Fibroblast of the conjunctiva (primary cell): ENCODE measurements around the gene PNLIPRP2.

Experiments used
- DNase-seq: peaks from one replicate; pipeline ENCODE4 v3.0.0-alpha.2; 2010; ENCODE audit warnings: low read depth

PNLIPRP2 gene

DNA sequence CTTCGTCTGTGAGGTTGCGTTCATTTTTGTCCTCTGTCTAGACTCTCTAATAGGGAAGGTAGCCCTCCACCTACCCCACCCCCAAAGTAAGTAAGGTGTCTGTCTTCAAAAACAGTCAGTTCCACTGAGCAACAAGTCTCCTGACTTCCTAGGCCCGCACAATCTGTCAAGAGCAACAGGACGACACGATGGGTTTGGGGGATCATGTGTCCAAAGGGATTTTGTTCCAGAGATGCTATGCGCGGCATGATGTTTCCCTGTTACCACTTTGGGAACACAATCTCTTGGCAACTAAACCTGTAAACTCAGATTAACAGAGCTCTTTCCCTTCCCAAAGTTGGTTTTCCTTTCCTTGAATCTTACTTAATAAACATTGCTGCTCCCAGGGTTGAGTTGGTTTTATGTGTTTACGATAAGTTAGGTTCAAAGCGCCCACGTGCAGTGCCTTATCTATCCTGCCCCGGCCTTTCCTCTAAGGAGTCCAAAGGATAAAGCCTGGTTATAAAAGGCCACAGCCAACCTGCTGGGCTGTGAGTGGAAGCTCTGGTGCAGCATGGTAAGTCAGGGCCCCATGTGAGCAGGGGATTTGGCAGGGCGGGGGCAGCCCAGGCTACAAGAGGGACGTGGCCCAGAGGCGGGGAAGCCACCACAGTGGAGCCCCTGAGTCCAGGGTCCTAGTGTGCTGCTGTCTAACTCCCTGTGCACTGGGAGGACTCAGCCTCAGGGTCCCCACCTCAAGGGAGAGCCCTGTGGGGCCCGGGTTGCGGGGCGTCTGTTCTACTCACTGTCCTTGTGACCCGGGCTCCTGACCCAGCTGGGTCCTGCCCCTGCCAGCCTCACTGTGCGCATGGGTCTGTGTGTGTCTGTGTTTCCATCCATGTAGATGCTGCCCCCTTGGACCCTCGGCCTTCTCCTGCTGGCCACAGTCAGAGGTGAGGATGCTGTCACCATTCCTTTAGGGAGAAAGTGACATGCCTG is at the start of gene PNLIPRP2:
Gene PNLIPRP2 (plus strand): TSS at position 531 of the 978 bp plus-strand sequence.
- DNase-seq = no peak

DNA sequence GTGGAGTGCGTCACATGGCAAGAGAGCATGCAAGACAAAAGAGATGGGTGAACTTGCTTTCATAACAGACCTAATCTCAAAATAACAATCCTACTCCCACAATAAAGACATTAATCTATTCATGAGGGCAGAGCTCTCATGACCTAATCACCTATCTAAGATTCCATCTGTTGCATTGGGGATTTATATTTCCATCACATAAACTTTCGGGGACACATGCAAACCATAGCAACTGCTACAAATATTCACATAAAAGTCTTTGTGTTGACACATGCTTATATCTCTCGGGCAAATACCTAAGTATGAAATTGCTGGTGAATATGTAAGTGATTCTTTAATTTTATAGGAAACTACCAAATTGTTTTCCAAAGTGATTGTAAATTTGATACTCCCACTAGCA is 46.0 kb upstream of the PNLIPRP2 start:
- DNase-seq = no peak

DNA sequence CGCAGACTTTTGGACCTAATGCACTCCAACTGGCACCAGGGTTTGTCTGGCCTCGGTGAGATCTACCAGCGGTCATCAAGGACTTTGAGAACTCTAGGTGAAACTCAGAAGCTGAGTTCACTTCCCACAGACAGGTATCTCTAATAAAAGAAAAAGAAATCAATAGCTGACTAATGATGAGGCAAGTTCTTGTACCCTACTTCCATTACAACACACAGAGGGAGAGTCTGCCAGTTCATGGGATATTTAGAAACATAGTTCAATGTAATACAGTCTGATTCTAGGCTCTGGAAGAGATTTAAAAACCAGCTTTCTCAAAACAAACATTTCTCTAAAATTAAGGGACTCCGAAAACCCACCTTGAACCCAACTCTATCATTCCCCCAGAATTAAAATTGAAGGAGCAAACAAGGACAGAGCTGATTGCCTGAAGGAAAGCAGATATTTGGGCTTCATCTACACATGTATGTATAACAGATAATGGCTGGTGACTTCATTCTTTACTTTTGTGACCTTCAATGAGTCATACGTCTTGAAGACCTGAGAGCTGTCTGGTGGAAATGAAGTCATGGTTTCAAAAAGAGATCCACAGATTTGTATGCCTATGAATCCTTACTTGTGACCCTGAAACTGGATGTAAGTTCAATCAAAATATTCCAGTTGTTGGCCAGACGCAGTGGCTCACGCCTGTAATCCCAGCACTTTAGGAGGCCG is 32.7 kb upstream of the PNLIPRP2 start:
- DNase-seq = no peak

DNA sequence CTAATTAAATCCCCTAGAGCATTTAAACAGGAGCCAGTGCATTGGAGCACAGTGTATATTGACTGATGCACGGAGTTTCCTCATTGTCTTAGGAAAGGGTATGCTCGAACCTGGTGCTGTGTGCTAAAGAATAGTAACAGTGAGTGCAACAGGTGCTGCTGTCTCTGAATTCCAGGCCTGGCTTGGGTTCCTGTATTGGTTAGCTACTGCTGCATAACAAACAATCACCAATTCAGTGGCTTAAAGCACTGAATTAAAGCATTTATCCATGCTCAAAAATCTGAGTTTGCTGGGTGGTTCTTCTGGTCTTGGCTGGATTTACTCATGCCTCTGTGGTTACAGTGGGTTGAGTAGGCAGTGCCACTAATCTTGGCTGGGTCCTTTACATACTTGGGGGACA is 31.8 kb upstream of the PNLIPRP2 start:
- no peak for DNase-seq

DNA sequence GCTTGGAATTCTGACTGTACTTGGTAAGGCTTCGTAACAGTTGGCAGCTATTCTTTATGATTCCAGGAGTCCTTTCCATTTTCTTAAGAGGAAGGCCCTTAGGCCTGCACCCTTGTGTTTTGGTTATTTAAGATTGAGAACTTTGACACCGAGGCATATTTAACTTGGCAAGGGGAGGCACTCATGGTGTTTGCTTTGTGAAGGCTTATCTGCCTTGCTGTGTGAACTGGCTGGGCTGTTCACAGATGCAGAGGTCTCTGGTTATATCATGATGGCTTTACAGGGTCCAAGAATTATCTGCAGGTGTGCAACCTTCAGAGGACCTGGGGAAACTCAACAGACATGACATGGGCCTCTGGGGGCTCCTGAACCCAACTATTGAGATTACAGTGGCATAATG is 30.8 kb upstream of the PNLIPRP2 start:
- DNase-seq = no peak

DNA sequence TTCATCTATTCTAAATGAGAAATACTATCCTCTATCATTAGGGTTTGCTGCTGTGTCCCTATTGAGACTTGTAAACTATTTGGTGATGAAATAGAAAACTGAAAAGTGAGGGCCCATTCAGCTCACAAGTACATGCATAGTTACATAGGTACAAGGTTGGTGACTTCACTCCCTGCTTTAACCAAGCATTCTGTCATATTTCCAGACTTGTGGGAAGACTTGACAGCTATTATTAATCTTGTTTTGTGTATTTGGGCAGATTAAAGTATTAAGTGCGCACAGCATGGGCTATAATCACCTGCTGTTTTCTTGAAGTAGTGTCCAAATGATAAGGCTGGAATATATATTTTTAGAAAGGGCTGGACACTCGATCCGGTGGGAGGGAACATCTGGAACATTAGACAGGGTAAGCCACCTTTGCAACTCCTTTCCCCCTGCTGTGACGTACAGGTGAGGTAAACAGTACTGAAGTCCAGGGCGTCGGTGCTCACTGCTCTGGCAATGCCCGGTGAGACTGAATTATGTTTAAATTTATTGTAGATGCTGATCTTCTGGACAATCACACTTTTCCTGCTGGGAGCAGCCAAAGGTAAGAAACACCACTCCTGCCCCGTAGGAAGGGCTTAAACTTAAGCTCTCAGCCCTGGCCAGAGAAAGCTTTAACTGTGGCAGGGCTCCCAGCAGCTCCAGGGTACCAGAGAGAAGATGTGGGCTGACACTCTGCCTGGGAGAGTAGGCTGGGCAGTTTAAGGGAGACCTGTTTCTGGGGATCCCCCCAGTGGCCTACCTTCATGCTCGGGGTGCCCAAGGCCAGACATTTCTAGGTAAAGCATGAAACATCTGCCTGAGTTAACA is 29.9 kb upstream of the PNLIPRP2 start, which contains the start of gene PNLIPRP1:
Gene PNLIPRP1 (plus strand): TSS at position 370 of the 855 bp plus-strand sequence. CDS start 171 bp downstream, at position 541.
- DNase-seq = no peak

DNA sequence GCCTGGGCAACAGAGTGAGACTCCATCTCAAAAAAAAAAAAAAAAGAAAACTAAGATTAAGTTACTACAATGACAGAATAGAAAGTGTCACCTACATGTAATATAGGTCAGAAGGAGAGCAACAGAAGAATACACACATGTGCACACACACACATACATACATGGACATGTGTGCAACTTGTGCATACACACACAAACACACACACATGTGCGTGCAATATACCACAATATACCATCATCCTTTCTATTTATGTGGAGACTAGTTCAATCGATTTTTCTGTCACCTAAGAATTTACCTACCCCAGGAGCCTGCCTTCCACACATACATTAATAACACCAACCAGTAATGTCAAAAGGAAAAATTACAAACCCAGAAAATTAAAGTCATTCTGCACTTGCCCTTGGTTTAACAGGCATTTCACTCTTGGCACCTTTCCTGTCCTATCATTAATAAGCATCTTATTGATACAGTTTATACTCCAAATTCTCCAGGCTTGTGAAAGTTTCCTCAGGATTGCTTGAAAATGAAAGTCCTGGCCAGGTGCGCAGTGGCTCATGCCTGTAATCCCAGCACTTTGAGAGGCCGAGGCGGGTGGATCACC is 27.5 kb upstream of the PNLIPRP2 start:
- no peak for DNase-seq

DNA sequence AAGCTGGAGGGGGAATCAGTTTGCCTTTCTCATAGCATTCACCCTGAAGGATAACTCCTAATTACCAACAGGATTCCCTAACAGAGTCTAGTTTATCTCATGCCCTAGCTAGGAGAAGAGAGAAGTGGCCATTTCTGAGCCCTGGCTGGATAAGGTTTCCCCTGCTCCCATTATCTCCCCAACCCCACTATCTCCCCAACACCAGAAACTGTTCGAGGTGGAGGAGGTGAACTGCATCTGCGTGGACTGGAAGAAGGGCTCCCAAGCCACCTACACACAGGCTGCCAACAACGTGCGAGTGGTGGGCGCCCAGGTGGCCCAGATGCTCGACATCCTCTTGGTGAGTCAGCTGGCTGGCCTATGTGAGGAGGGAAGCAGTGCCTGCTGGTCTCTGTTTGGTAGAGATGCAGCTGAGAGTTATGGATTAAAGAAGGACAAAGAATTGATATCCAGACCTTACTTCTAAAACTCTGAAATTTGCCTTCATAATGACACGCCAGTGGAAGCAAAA is 26.2 kb upstream of the PNLIPRP2 start:
- no peak for DNase-seq

DNA sequence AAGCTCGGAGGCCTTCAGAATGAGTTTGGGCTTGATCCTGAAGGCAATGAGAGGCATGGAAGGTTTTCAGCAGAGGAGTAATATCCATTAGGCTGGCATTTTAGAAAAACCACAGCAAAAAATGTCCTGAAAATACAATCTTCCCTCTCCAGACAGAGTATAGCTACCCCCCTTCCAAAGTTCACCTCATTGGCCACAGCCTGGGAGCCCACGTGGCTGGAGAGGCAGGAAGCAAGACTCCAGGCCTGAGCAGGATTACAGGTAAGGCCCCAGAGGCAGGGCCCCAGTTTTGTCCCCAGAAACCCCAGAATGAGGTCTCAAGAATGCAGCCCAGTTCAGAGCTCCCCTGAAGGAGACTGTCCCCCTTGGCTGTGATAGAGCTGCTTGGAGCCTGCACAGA is 24.7 kb upstream of the PNLIPRP2 start:
- no peak for DNase-seq

DNA sequence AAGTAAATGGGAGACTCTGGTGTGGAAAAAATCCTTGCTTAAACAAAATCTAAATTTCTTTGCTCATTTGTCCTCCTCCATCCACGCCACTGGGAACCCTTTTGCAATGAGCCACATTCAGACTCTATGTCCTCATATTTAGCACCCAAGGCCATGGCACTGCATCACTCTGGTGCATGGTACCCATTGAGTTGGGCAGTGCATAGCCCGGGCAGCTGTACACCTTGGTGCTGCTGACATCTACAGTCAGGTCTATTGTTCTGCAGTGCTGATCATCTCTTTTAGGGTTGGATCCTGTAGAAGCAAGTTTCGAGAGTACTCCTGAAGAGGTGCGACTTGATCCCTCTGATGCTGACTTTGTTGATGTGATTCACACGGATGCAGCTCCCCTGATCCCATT is 23.2 kb upstream of the PNLIPRP2 start:
- DNase-seq = no peak

DNA sequence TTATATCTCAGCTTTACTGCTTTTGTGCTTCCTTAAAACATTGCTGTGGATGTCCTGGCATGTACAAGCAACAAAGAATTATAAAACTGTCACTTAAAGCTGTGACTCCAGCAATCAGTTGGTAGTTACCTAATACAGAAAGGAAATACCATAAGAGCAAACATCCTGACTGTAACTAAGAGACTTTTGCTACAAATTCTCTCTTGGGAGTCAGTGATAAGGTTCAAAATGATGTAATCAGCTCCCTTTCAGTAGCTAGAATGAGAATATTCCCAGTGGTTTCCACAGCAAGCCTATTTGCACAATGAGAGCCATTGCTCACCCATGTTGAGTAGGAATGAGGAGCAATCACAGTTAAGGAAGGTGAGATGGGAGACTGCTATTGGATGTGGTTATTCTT is 22.4 kb upstream of the PNLIPRP2 start:
- no peak for DNase-seq

DNA sequence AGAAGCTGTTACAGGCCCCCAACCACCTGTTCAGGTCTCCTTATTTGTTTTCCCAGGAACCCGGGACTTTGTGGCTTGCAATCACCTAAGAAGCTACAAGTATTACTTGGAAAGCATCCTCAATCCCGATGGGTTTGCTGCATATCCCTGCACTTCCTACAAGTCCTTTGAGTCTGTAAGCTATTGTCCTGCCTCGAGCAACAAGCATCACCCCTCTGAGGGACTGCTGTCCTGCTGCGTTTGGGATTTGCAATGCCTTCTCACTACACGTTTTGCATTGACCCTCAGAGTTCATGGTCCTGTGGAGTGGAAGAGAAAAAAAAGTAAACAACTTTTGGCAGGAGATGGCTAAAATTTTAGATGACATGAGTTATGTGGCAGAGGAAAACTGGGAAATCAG is 20.8 kb upstream of the PNLIPRP2 start:
- no peak for DNase-seq

DNA sequence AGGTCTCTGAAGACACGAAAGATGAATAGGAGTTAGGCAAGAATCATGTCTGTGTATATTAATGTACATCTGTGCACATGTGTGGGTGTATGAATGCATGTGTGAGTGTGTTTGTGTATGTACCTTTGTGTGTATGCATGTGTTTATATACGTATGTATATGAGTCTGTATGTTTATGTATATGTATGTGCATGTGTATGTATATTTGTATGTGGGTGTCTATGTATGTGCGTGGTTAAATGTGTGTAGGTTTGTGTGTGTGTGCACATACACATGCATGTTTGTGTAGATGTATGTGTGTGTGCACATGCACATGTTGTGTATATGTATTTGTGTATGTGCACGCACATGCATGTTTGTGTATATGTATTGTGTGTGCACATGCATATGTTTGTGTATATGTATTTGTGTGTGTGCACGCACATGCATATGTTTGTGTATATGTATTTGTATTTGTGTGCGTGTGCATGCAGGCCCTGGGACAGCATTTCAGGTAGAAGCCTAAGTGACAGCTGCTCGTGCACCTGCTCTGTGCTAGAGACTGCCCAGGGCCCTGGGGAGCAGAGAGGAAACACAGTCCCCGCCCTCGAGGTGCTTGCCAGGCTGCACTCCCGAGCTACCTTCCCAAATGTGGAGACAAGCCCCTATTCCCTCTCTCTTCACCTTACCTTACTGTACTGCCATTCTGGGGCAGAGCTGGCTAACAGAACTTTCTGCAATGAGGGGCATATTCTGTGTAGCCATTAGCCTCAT is 17.9 kb upstream of the PNLIPRP2 start:
- DNase-seq = no peak

DNA sequence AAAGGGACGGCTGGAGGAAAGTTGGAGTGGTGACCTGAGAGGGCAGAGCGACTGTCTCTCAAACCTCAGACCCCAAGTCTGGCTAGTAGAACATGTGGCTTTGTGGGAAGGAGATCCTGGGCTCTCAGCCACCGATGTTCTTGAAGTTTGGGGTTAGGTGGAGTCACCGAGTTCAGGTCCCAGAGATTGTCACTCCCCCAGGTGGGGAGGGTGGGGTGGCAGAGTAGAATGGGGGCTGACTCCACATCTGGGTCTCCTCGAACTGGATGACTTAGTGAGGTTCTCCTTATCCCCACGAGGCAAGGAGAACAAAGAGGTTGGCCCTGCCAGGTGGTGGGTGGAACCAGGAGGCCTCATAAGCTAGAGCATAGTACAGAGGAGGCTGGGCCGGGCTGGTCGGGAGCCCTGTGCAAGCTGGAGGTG is 14.7 kb upstream of the PNLIPRP2 start:
- no peak for DNase-seq

DNA sequence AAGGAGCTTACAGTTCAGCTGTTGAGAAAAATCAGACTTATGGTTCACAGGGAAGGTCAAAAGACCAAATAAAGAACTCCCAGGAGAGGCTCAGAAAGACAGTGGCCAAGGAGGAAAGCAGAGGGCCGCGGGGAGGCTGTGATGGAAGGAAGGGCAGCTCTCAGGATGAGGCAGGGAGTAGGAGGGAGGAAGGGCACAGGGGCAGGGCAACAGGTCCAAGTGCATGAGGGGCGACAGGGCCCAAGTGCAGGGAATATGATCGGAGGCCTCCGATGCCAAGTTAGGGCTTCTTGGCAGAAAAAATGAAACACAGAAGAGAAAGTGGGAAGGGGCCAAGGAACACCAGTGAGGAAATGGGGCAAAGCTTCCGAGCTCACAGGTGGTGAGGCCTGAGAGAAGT is 13.4 kb upstream of the PNLIPRP2 start:
- no peak for DNase-seq

DNA sequence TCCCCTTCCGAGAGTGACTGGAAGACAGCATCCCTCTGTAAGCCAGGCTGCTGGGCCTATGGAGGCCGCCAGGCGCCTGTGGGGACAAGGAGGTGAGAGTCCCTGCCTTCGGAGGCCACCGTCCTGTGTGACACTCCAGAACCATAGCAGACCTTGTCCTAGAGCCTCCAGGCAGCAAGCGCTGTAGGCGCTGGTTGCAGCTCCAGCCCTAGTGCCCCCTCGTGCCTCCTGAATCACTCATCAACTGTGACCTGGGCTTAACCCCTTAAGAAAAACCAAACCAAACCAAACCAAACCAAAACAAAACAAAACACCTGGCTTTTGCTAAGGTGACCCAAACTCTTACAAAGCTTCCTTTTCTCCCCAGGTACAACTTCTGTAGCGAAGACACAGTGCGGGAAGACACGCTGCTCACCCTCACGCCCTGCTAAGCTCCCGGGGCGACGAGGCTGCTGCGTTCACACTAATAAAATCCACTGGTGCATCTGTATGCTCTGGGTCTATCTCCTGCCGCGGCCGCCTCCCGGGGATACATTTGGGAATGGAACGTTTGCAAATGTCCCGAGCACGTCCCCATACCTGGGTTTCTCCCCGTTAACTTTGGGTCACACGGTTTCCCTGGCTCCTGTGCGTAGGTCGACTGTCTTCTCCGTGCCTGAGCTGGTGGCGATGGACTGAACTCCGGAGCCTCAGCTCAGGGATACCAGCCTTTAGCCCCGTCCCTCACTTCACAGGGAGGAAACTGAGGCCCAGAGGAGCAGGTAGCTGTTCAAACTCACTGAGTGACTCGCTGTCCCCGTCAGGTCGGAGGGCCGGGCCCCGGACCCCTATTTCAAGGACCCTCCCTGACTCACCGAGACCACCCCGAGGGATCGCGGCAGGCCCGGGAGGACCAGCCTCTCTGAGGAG is 11.8 kb upstream of the PNLIPRP2 start:
- no peak for DNase-seq

DNA sequence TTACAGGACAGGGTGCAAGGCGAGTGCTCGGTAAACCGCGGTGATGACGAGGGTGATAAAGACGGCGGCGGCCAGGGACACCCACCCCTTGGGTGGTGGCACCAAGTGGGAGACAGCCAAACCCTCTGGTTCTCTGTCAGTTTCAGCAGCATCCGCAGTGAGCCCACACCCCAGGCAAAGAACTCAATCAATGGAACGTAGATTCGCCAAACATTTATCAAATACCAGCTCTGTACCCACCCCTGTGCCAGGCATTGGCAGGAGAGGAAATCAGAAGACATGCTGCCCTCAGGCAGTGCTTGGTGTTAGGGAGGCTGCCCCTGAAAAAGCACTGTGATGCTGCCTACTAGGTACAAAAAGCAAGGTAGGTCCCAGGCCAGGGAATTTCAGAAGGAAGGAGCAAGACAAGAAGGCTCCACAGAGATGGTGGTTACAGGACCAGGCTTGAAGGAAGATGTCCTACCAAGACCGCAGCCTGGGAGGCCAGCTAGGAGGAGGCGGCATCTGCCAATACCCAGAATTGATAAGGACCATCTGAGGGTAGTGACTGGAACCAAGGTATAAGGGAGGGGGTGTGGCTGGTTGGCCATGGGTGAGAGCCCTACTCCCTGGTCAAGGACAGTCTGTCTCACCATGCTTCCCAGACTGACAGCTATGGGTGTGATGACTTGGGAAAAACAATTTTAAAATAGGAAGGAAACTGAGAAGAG is 10.2 kb upstream of the PNLIPRP2 start:
- DNase-seq = no peak

DNA sequence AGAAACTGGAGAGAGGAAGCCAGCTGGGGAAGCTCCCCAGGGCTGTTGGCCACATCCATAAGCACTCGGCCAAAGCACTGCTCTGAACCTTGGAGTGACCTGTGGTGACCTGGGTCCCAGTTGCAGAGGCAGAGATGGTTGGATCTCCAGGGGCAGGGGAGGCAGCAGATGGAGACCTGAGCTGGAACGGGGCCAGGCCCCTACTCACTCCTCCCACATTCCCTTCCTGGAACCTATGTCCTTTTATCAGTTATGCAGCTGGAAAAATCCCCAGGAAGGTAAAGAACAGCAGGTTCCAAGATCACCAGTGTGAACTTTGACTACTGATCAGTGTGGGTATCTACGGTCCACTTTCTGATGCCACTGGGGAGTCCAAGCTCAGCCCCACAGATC is 9.6 kb upstream of the PNLIPRP2 start:
- no peak for DNase-seq
